H9 (cell line): ENCODE results near the gene WDR20. TPM values are rescaled to one million over a fixed set of nuclear protein-coding genes. Genes with fewer than 3 reads are reported as not detected.

Source experiments
- DNase-seq: peaks from one replicate; pipeline ENCODE4 v3.0.0-alpha.2; 2017
- H2AFZ ChIP-seq: one replicate; pipeline ENCODE4 v1.6.1; 2013; ENCODE audit warnings: mild to moderate bottlenecking, low read length, control low read depth, moderate library complexity
- H2AK5ac ChIP-seq: 2 replicates; pipeline ENCODE4 v1.6.1; 2013; ENCODE audit warnings: low read length, control low read depth, mixed read lengths; ENCODE audit not compliant: insufficient read length
- H2BK120ac ChIP-seq: one replicate; pipeline ENCODE4 v1.6.1; 2013; ENCODE audit warnings: low read depth, mild to moderate bottlenecking, low read length, control low read depth, inconsistent platforms; ENCODE audit not compliant: poor library complexity, severe bottlenecking
- H2BK12ac ChIP-seq: 2 replicates; pipeline ENCODE4 v1.6.1; 2013; ENCODE audit warnings: low read length, control low read depth, mixed read lengths, low read depth; ENCODE audit not compliant: insufficient read length
- H2BK15ac ChIP-seq: 2 replicates; pipeline ENCODE4 v1.6.1; 2013; ENCODE audit warnings: low read depth, low read length, control low read depth
- H2BK20ac ChIP-seq: one replicate; pipeline ENCODE4 v1.6.1; 2013; ENCODE audit warnings: low read depth, mild to moderate bottlenecking, low read length, control low read depth, inconsistent platforms; ENCODE audit not compliant: poor library complexity, severe bottlenecking
- H2BK5ac ChIP-seq: 2 replicates; pipeline ENCODE4 v1.6.1; 2013; ENCODE audit warnings: low read length, control low read depth, mixed read lengths; ENCODE audit not compliant: insufficient read length
- H3K14ac ChIP-seq: 2 replicates; pipeline ENCODE4 v1.6.1; 2013; ENCODE audit warnings: low read length, control low read depth; ENCODE audit not compliant: insufficient read depth
- H3K18ac ChIP-seq: 2 replicates; pipeline ENCODE4 v1.6.1; 2013; ENCODE audit warnings: low read depth, mild to moderate bottlenecking, mixed read lengths, low read length, control low read depth; ENCODE audit not compliant: insufficient read length
- H3K23ac ChIP-seq: 2 replicates; pipeline ENCODE4 v1.6.1; 2013; ENCODE audit warnings: low read length, control low read depth, mixed read lengths, low read depth; ENCODE audit not compliant: insufficient read length
- H3K23me2 ChIP-seq: 2 replicates; pipeline ENCODE4 v1.6.1; 2013; ENCODE audit warnings: low read depth, mild to moderate bottlenecking, mixed read lengths, low read length, control low read depth; ENCODE audit not compliant: insufficient read length, poor library complexity, severe bottlenecking
- H3K27ac ChIP-seq: 2 replicates; pipeline ENCODE4 v1.5.1; 2013; ENCODE audit warnings: low read length, control low read depth, mixed read lengths, low read depth; ENCODE audit not compliant: insufficient read length
- H3K27me3 ChIP-seq: 2 replicates; pipeline ENCODE4 v1.6.1; 2013; ENCODE audit warnings: low read length, control low read depth, inconsistent platforms; ENCODE audit not compliant: insufficient read depth
- H3K4ac ChIP-seq: 2 replicates; pipeline ENCODE4 v1.6.1; 2013; ENCODE audit warnings: low read depth, mild to moderate bottlenecking, control low read depth, inconsistent platforms, low read length, moderate library complexity
- H3K4me1 ChIP-seq: 2 replicates; pipeline ENCODE4 v1.6.1; 2013; ENCODE audit warnings: low read length, control low read depth, inconsistent platforms; ENCODE audit not compliant: insufficient read depth
- H3K4me2 ChIP-seq: 2 replicates; pipeline ENCODE4 v1.6.1; 2013; ENCODE audit warnings: low read length, control low read depth, mixed read lengths; ENCODE audit not compliant: insufficient read length, insufficient read depth
- H3K56ac ChIP-seq: 2 replicates; pipeline ENCODE4 v1.6.1; 2013; ENCODE audit warnings: low read depth, mild to moderate bottlenecking, mixed read lengths, low read length, control low read depth; ENCODE audit not compliant: insufficient read length
- H3K79me1 ChIP-seq: 2 replicates; pipeline ENCODE4 v1.6.1; 2013; ENCODE audit warnings: low read depth, mild to moderate bottlenecking, moderate library complexity, low read length, control low read depth, inconsistent platforms; ENCODE audit not compliant: insufficient read depth, poor library complexity, severe bottlenecking
- H3K79me2 ChIP-seq: 2 replicates; pipeline ENCODE4 v1.6.1; 2013; ENCODE audit warnings: low read length, control low read depth, inconsistent platforms; ENCODE audit not compliant: insufficient read depth
- H3K9ac ChIP-seq: 2 replicates; pipeline ENCODE4 v1.6.1; 2013; ENCODE audit warnings: low read length, control low read depth, mixed read lengths; ENCODE audit not compliant: insufficient read length; ENCODE audit errors: extremely low read depth
- H3K9me3 ChIP-seq: one replicate; pipeline ENCODE4 v1.6.1; 2013; ENCODE audit warnings: low read depth, low read length, inconsistent platforms; ENCODE audit not compliant: control insufficient read depth
- H3T11ph ChIP-seq: one replicate; pipeline ENCODE4 v1.6.1; 2013; ENCODE audit warnings: mild to moderate bottlenecking, low read length, control low read depth, inconsistent platforms
- H4K20me1 ChIP-seq: one replicate; pipeline ENCODE4 v1.6.1; 2013; ENCODE audit not compliant: control insufficient read depth, insufficient read length, insufficient read depth
- H4K5ac ChIP-seq: 2 replicates; pipeline ENCODE4 v1.6.1; 2013; ENCODE audit warnings: low read depth, mild to moderate bottlenecking, mixed read lengths, low read length, control low read depth; ENCODE audit not compliant: insufficient read length
- H4K8ac ChIP-seq: replicated peaks from 2 replicates; pipeline ENCODE4 v1.6.1; 2013; ENCODE audit warnings: low read length, control low read depth, mixed read lengths, low read depth; ENCODE audit not compliant: insufficient read length
- H4K91ac ChIP-seq: 2 replicates; pipeline ENCODE4 v1.6.1; 2013; ENCODE audit warnings: low read depth, mild to moderate bottlenecking, moderate library complexity, mixed read lengths, low read length, control low read depth; ENCODE audit not compliant: insufficient read length
- H3K27ac Mint-ChIP-seq, 3 experiments: 2 replicates in 2 of 3; 3 replicates in 1 of 3; pipeline ENCODE4 v1.8.0; 2020 to 2021; ENCODE audit warnings: mixed read lengths in 3 of 3, mild to moderate bottlenecking in 1 of 3, moderate library complexity in 1 of 3
- H3K27me3 Mint-ChIP-seq: 2 replicates; pipeline ENCODE4 v1.8.0; 2021; ENCODE audit warnings: low read depth, mild to moderate bottlenecking, moderate library complexity, mixed read lengths
- H3K36me3 Mint-ChIP-seq, 3 experiments: 2 replicates in 2 of 3; 3 replicates in 1 of 3; pipeline ENCODE4 v1.8.0; 2020 to 2021; ENCODE audit warnings: low read depth in 3 of 3, mixed read lengths in 3 of 3; ENCODE audit not compliant: insufficient read depth in 1 of 3
- H3K4me1 Mint-ChIP-seq, 2 experiments: 2 replicates each; pipeline ENCODE4 v1.8.0; 2020; ENCODE audit warnings: mixed read lengths in 2 of 2
- H3K4me3 Mint-ChIP-seq, 2 experiments: 2 replicates in 1 of 2; 3 replicates in 1 of 2; pipeline ENCODE4 v1.8.0; 2020 to 2021; ENCODE audit warnings: mild to moderate bottlenecking in 2 of 2, mixed read lengths in 2 of 2, moderate library complexity in 1 of 2
- H3K9me3 Mint-ChIP-seq, 2 experiments: 2 replicates in 1 of 2; 3 replicates in 1 of 2; pipeline ENCODE4 v1.8.0; 2020; ENCODE audit warnings: mild to moderate bottlenecking in 2 of 2, mixed read lengths in 2 of 2, moderate library complexity in 1 of 2
- CTCF ChIP-seq: fragments of 200-600 bp; sonication (generic); conservative IDR thresholded peaks from 3 replicates; pipeline ENCODE4 v1.8.0; 2021; ENCODE audit warnings: antibody characterized with exemption, mild to moderate bottlenecking
- WGBS: extraction: QIAGEN DNeasy Blood & Tissue Kit; methylation state at CpG from one replicate; pipeline ENCODE4 v1.1.7; 2013; ENCODE audit warnings: missing lambda C conversion rate, low lambda C conversion rate, mixed read lengths; ENCODE audit not compliant: insufficient read length; ENCODE audit errors: extremely low coverage; 5-methylcytosine and 5-hydroxymethylcytosine counted together
- total RNA-seq: library from RNA; stranded (reverse); gene quantifications from 2 replicates; pipeline ENCODE4 v1.2.1, GENCODE V29; 2021

WDR20 gene
- total RNA-seq, 1 experiment from 2014 or later, result 31.6 TPM

- Histone ChIP-seq H3K4me2 (no peak overlapping the region), H3K56ac (no peak overlapping the region), H2BK20ac (no peak overlapping the region), H3K79me1 (no peaks in the 10 kb centered on the region), H3K23ac (no peak overlapping the region), H3K4me1 (no peaks in the 10 kb centered on the region), H4K5ac (no peak overlapping the region), H2BK5ac (no peak overlapping the region), H2AFZ (no peak overlapping the region), H3K9me3 (no peaks in the 10 kb centered on the region), H3K27ac (no peak overlapping the region), H2AK5ac (no peak overlapping the region), H3K18ac (no peak overlapping the region), H4K91ac (no peak overlapping the region), H3K4ac (no peak overlapping the region), H2BK120ac (no peak overlapping the region), H3K23me2 (no peaks in the 10 kb centered on the region), H4K8ac (no peak overlapping the region), H2BK12ac (no peak overlapping the region), H3T11ph (no peak overlapping the region), H3K27me3 (no peaks in the 10 kb centered on the region), H4K20me1 (no peaks in the 10 kb centered on the region), H3K9ac (no peak overlapping the region), H3K14ac (no peak overlapping the region), H2BK15ac (no peak overlapping the region), H3K79me2 (no peaks in the 10 kb centered on the region)
- H3K27ac Mint-ChIP-seq, result peak overlapping the region in 2 of 3 experiments; percentile 12 to 87; a peak in 1 of 7 replicates
- H3K9me3 Mint-ChIP-seq, result no peaks in the 10 kb centered on the region
- no peaks in the 10 kb centered on the region; a peak in 2 of 7 replicates for H3K36me3 Mint-ChIP-seq
- no peak for DNase-seq
- H3K4me3 Mint-ChIP-seq, result no peak overlapping the region
- no peaks in the 10 kb centered on the region; the same call in 1 of the 2 replicates for H3K27me3 Mint-ChIP-seq
- WGBS, result no CpG with 5 or more reads among the region's 14 CpGs
- no peak for TF ChIP-seq CTCF
- peaks cover 25 to 34% of the 10 kb centered on the region in 2 experiments for H3K4me1 Mint-ChIP-seq
Measured at GRCh38 chr14:102217987-102218421, 78.3 kb downstream of the WDR20 start.
